IMR-90 (cell line): Measurements from ENCODE around the gene WDR76. TPM values are rescaled to one million over a fixed set of nuclear protein-coding genes. Genes with fewer than 3 reads are reported as not detected.
A peak's percentile ranks its signal among the peaks of the same experiment; 100 is the strongest.

ENCODE experiments used
- ATAC-seq: fragments of 200-7000 bp; cut with Tn5 transposase; 2 replicates; pipeline ENCODE4 v1.9.1; 2020; ENCODE audit warnings: low read depth, mild to moderate bottlenecking, moderate library complexity
- BruUV-seq: library from RNA; stranded (reverse); fragments of 400-500 nt; replicated peaks from 2 replicates; lab custom pipeline; 2021; lab: Mats Ljungman, UMichigan
- CTCF ChIA-PET: fragments of 300-600 bp; formaldehyde crosslinking; extraction: SDS; loops from one replicate; lab custom pipeline; 2021; ENCODE audit warnings: antibody characterized with exemption; lab: Yijun Ruan, JAX
- POLR2A ChIA-PET: fragments of 300-600 bp; sonication (Branson Sonifier 250); formaldehyde crosslinking; loops from one replicate; lab custom pipeline; 2022; ENCODE audit warnings: antibody characterized with exemption; ENCODE audit not compliant: unreplicated experiment; lab: Charles Lee
- DNase-seq: peaks from one replicate; pipeline ENCODE4 v3.0.0; 2013
- H2AFZ ChIP-seq: replicated peaks from 2 replicates; pipeline ENCODE3; 2013; ENCODE audit warnings: low read length, mild to moderate bottlenecking; ENCODE audit not compliant: poor library complexity
- H2AK5ac ChIP-seq: 2 replicates; pipeline ENCODE4 v1.6.1; 2013; ENCODE audit warnings: low read depth, low read length, inconsistent platforms
- H2AK9ac ChIP-seq: replicated peaks from 2 replicates; pipeline ENCODE3; 2013; ENCODE audit warnings: mild to moderate bottlenecking, low read depth, low read length, moderate library complexity; ENCODE audit not compliant: poor library complexity
- H2BK120ac ChIP-seq: 2 replicates; pipeline ENCODE4 v1.6.1; 2013; ENCODE audit warnings: low read depth, low read length, inconsistent platforms
- H2BK15ac ChIP-seq: 3 replicates; pipeline ENCODE4 v1.6.1; 2013; ENCODE audit warnings: low read depth, low read length, inconsistent platforms
- H2BK20ac ChIP-seq: 2 replicates; pipeline ENCODE4 v1.6.1; 2013; ENCODE audit warnings: low read depth, mild to moderate bottlenecking, inconsistent platforms, low read length, moderate library complexity
- H2BK5ac ChIP-seq: 2 replicates; pipeline ENCODE4 v1.6.1; 2013; ENCODE audit warnings: mild to moderate bottlenecking, low read depth, low read length, inconsistent platforms; ENCODE audit not compliant: poor library complexity, severe bottlenecking
- H3K14ac ChIP-seq: replicated peaks from 2 replicates; pipeline ENCODE4 v1.6.1; 2013; ENCODE audit warnings: low read depth, low read length, inconsistent platforms
- H3K18ac ChIP-seq: 2 replicates; pipeline ENCODE4 v1.6.1; 2013; ENCODE audit warnings: low read depth, low read length, control low read depth
- H3K23ac ChIP-seq: 2 replicates; pipeline ENCODE4 v1.6.1; 2013; ENCODE audit warnings: low read depth, low read length, inconsistent platforms
- H3K27ac ChIP-seq: 2 replicates; pipeline ENCODE4 v1.5.1; 2013; ENCODE audit warnings: mild to moderate bottlenecking, control low read depth, low read length; ENCODE audit not compliant: insufficient read depth
- H3K27me3 ChIP-seq: 2 replicates; pipeline ENCODE4 v1.6.1; 2013; ENCODE audit warnings: low read length; ENCODE audit not compliant: control insufficient read depth, insufficient read depth
- H3K36me3 ChIP-seq: 2 replicates; pipeline ENCODE4 v1.6.1; 2013; ENCODE audit warnings: low read length, mixed read lengths; ENCODE audit not compliant: control insufficient read depth, insufficient read depth
- H3K4ac ChIP-seq: 2 replicates; pipeline ENCODE4 v1.6.1; 2013; ENCODE audit warnings: low read depth, low read length, inconsistent platforms
- H3K4me1 ChIP-seq: 2 replicates; pipeline ENCODE4 v1.6.1; 2013; ENCODE audit warnings: low read length, mixed read lengths; ENCODE audit not compliant: control insufficient read depth, insufficient read depth
- H3K4me2 ChIP-seq: 2 replicates; pipeline ENCODE4 v1.6.1; 2013; ENCODE audit warnings: low read depth, mild to moderate bottlenecking, control low read depth, low read length, moderate library complexity
- H3K4me3 ChIP-seq: 2 replicates; pipeline ENCODE4 v1.5.1; 2013; ENCODE audit warnings: low read depth, mild to moderate bottlenecking, control low read depth, low read length, moderate library complexity; ENCODE audit not compliant: insufficient read depth
- H3K56ac ChIP-seq: 2 replicates; pipeline ENCODE4 v1.6.1; 2013; ENCODE audit warnings: low read length, inconsistent platforms; ENCODE audit not compliant: insufficient read depth; ENCODE audit errors: extremely low read depth
- H3K79me1 ChIP-seq, 2 experiments: 2 replicates each; pipeline ENCODE4 v1.6.1; 2013; ENCODE audit warnings: low read length in 2 of 2, inconsistent platforms in 1 of 2, low read depth in 1 of 2
- H3K9ac ChIP-seq: 2 replicates; pipeline ENCODE4 v1.6.1; 2013; ENCODE audit warnings: low read depth, low read length, control low read depth
- H3K9me1 ChIP-seq: 2 replicates; pipeline ENCODE4 v1.6.1; 2013; ENCODE audit warnings: low read length, inconsistent platforms; ENCODE audit not compliant: insufficient read depth
- H3K9me3 ChIP-seq: 2 replicates; pipeline ENCODE4 v1.6.1; 2013; ENCODE audit warnings: low read length; ENCODE audit not compliant: control insufficient read depth, insufficient read depth
- H4K20me1 ChIP-seq: 2 replicates; pipeline ENCODE4 v1.6.1; 2013; ENCODE audit warnings: low read length, inconsistent platforms; ENCODE audit not compliant: insufficient read depth
- H4K5ac ChIP-seq: 2 replicates; pipeline ENCODE4 v1.6.1; 2013; ENCODE audit warnings: mild to moderate bottlenecking, low read depth, low read length, control low read depth
- H4K8ac ChIP-seq, 2 experiments: 2 replicates each; pipeline ENCODE4 v1.6.1; 2013; ENCODE audit warnings: low read depth in 2 of 2, low read length in 2 of 2, control low read depth in 1 of 2, inconsistent platforms in 1 of 2
- H4K91ac ChIP-seq: 2 replicates; pipeline ENCODE4 v1.6.1; 2013; ENCODE audit warnings: low read depth, low read length, inconsistent platforms; ENCODE audit not compliant: insufficient read depth
- BHLHE40 ChIP-seq: fragments of 150-350 bp; IDR thresholded peaks from 2 replicates; pipeline ENCODE4 v1.6.1; 2016; ENCODE audit warnings: mild to moderate bottlenecking, low read depth, low read length
- CEBPB ChIP-seq: IDR thresholded peaks from 2 replicates; pipeline ENCODE4 v1.6.1; 2012; ENCODE audit warnings: low read depth, low read length, improper control_type of control experiment
- CHD1 ChIP-seq: IDR thresholded peaks from 2 replicates; pipeline ENCODE4 v1.6.1; 2012; ENCODE audit warnings: low read depth, low read length, improper control_type of control experiment
- CTCF ChIP-seq: conservative IDR thresholded peaks from 2 replicates; pipeline ENCODE4 v1.5.1; 2012; ENCODE audit warnings: mild to moderate bottlenecking, low read depth, low read length, improper control_type of control experiment
- FOS ChIP-seq: fragments of 150-350 bp; IDR thresholded peaks from 2 replicates; pipeline ENCODE4 v1.6.1; 2016; ENCODE audit warnings: low read depth, low read length
- MAFK ChIP-seq: IDR thresholded peaks from 2 replicates; pipeline ENCODE4 v1.6.1; 2012; ENCODE audit warnings: low read depth, low read length, improper control_type of control experiment
- MAZ ChIP-seq: IDR thresholded peaks from 2 replicates; pipeline ENCODE4 v1.6.1; 2012; ENCODE audit warnings: low read depth, mild to moderate bottlenecking, low read length, improper control_type of control experiment, moderate library complexity, borderline replicate concordance
- MXI1 ChIP-seq: IDR thresholded peaks from 2 replicates; pipeline ENCODE4 v1.6.1; 2012; ENCODE audit warnings: low read depth, mild to moderate bottlenecking, low read length, moderate library complexity, borderline replicate concordance
- NFE2L2 ChIP-seq: fragments of 150-350 bp; IDR thresholded peaks from 2 replicates; pipeline ENCODE4 v1.6.1; 2016; ENCODE audit warnings: low read depth, mild to moderate bottlenecking, low read length
- POLR2A ChIP-seq: IDR thresholded peaks from 2 replicates; pipeline ENCODE4 v1.6.1; 2012; ENCODE audit warnings: mild to moderate bottlenecking, low read depth, low read length
- RAD21 ChIP-seq: IDR thresholded peaks from 2 replicates; pipeline ENCODE4 v1.6.1; 2012; ENCODE audit warnings: low read length, improper control_type of control experiment
- RCOR1 ChIP-seq: IDR thresholded peaks from 2 replicates; pipeline ENCODE4 v1.6.1; 2012; ENCODE audit warnings: mild to moderate bottlenecking, low read length, improper control_type of control experiment; ENCODE audit not compliant: insufficient replicate concordance
- RFX5 ChIP-seq: IDR thresholded peaks from 2 replicates; pipeline ENCODE4 v1.8.0; 2012; ENCODE audit warnings: low read depth, mild to moderate bottlenecking, low read length, moderate library complexity
- SMC3 ChIP-seq: fragments of 150-350 bp; IDR thresholded peaks from 2 replicates; pipeline ENCODE4 v1.6.1; 2016; ENCODE audit warnings: low read depth, mild to moderate bottlenecking, antibody characterized with exemption, low read length, moderate library complexity
- WGBS, 2 experiments: methylation state at CpG; one replicate each; pipeline versions ENCODE4 v1.1.5 to v1.1.7; 2013; ENCODE audit warnings: missing lambda C conversion rate in 2 of 2; ENCODE audit not compliant: insufficient read length in 1 of 2; ENCODE audit errors: extremely low coverage in 2 of 2; 5-methylcytosine and 5-hydroxymethylcytosine counted together
- dilution Hi-C: fragments of 300-500 bp; cut with HindIII; formaldehyde crosslinking; loops from one replicate; pipeline ENCODE4 v1.14.3; 2018; ENCODE audit warnings: low sequenced_read_pairs; ENCODE audit not compliant: unreplicated experiment
- in situ Hi-C: fragments of 300-500 bp; cut with MboI; formaldehyde crosslinking; loops from 3 replicates; pipeline ENCODE4 v1.14.3; 2019; ENCODE audit warnings: low sequenced_read_pairs, inconsistent platforms, mixed read lengths
- intact Hi-C: fragments of 100-400 bp; cut with micrococcal nuclease; formaldehyde crosslinking; loops from 2 replicates; pipeline ENCODE4 v1.10.0; 2022
- polyA plus RNA-seq, 3 experiments: library from polyadenylated mRNA; depleted of rRNA; stranded (reverse); fragments of >200 nt; gene quantifications; 2 replicates each; pipeline ENCODE4 v1.2.3, GENCODE V29; 2012; ENCODE audit warnings: low replicate concordance in 1 of 3
- total RNA-seq: library from RNA; depleted of rRNA; stranded (reverse); fragments of >200 nt; gene quantifications from 2 replicates; pipeline ENCODE4 v1.2.3, GENCODE V29; 2012
- TF ChIP-seq, protein P1 (sequence below): fragments of 150-350 bp; IDR thresholded peaks from 2 replicates; pipeline ENCODE4 v1.6.1; 2017; ENCODE audit warnings: mild to moderate bottlenecking, antibody characterized with exemption, low read length, low read depth
- TF ChIP-seq, protein P2 (sequence below): fragments of 150-350 bp; IDR thresholded peaks from 2 replicates; pipeline ENCODE4 v1.6.1; 2016; ENCODE audit warnings: low read depth, mild to moderate bottlenecking, low read length, moderate library complexity, borderline replicate concordance

The WDR76 gene
- total and polyA plus RNA-seq, 2 of the 4 experiments (the other 2 are of a cell fraction) = 4.8 to 25.8 TPM

GRCh38 chr15:43795197-43795596 lies 31.6 kb upstream of the WDR76 start:
- Histone ChIP-seq H3K9me1 (peaks cover 33% of the 10 kb centered on the region), H3K9ac (no peak overlapping the region), H3K4me1 (peaks cover 23% of the 10 kb centered on the region), H3K56ac (no peak overlapping the region), H3K18ac (no peak overlapping the region), H2AK9ac (no peak overlapping the region), H3K14ac (0 out of 2 replicates have a peak overlapping the region, but pooled peaks have one; percentile 24), H4K8ac (no peak overlapping the region; a peak in 1 of 4 replicates), H4K91ac (no peak overlapping the region), H4K20me1 (peaks cover 47% of the 10 kb centered on the region), H3K27me3 (no peaks in the 10 kb centered on the region), H3K4ac (no peak overlapping the region), H2BK20ac (no peak overlapping the region), H2BK120ac (no peak overlapping the region), H4K5ac (no peak overlapping the region), H2BK15ac (no peak overlapping the region), H3K4me3 (no peak overlapping the region), H3K23ac (peak overlapping the region; percentile 64; the same call in 1 of the 2 replicates), H2AFZ (peak overlapping the region; percentile 14), H3K4me2 (no peak overlapping the region), H3K27ac (no peak overlapping the region), H3K9me3 (no peaks in the 10 kb centered on the region), H3K79me1 (peaks cover 31 to 72% of the 10 kb centered on the region in 2 experiments), H3K36me3 (peaks cover 54% of the 10 kb centered on the region), H2AK5ac (no peak overlapping the region), H2BK5ac (no peak overlapping the region)
- TF ChIP-seq CHD1 (no peak), SMC3 (no peak), BHLHE40 (no peak), FOS (no peak), CTCF (no peak), MAFK (no peak), RFX5 (no peak), MAZ (no peak), NFE2L2 (no peak), RAD21 (no peak), MXI1 (no peak), RCOR1 (no peak), POLR2A (no peak), CEBPB (no peak)
- TF ChIP-seq, protein P1, sequence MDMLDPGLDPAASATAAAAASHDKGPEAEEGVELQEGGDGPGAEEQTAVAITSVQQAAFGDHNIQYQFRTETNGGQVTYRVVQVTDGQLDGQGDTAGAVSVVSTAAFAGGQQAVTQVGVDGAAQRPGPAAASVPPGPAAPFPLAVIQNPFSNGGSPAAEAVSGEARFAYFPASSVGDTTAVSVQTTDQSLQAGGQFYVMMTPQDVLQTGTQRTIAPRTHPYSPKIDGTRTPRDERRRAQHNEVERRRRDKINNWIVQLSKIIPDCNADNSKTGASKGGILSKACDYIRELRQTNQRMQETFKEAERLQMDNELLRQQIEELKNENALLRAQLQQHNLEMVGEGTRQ = no peak
- TF ChIP-seq, protein P2, sequence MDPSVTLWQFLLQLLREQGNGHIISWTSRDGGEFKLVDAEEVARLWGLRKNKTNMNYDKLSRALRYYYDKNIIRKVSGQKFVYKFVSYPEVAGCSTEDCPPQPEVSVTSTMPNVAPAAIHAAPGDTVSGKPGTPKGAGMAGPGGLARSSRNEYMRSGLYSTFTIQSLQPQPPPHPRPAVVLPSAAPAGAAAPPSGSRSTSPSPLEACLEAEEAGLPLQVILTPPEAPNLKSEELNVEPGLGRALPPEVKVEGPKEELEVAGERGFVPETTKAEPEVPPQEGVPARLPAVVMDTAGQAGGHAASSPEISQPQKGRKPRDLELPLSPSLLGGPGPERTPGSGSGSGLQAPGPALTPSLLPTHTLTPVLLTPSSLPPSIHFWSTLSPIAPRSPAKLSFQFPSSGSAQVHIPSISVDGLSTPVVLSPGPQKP = no peak
- WGBS, 2 experiments = no CpG with 5 or more reads among the region's 2 CpGs
- DNase-seq = no peak
- intact Hi-C loops = no loop called here
- dilution Hi-C loops = no loop called here
- POLR2A ChIA-PET = interaction anchor here (0.8 to 1.0 kb wide), 2 partner anchors 11 to 49 kb away, joined by 3 to 4 read pairs; partner anchors contain the start of gene PDIA3
- no peak for ATAC-seq
- CTCF ChIA-PET = no interaction called here
- BruUV-seq = no TSS peak
- in situ Hi-C loops = no loop called here
